ENCODE data around the gene MOB2. TPM values are rescaled to one million over a fixed set of nuclear protein-coding genes. Genes with fewer than 3 reads are reported as not detected.

MOB2 gene
- total RNA-seq, 1 experiment from 2014 or later, result 22.7 TPM

GRCh38 chr11:1455032-1455762 lies 31.4 kb downstream of the MOB2 start:
- Histone ChIP-seq H3T11ph (ENCODE audit: low read length) (no peak overlapping the region), H2AFZ (ENCODE audit: low read length) (no peak overlapping the region), H2BK20ac (ENCODE audit: low read depth, low read length, poor library complexity, severe bottlenecking) (no peak overlapping the region), H2BK120ac (ENCODE audit: low read depth, low read length, poor library complexity, severe bottlenecking) (no peak overlapping the region), H3K14ac (ENCODE audit: insufficient read depth, low read length) (no peak overlapping the region), H4K8ac (replicated peaks; ENCODE audit: insufficient read length, low read depth, low read length) (no peak overlapping the region), H3K27ac (ENCODE audit: insufficient read length, low read depth, low read length) (no peak overlapping the region), H3K4ac (ENCODE audit: low read depth, low read length) (no peak overlapping the region), H3K9me3 (ENCODE audit: control insufficient read depth, low read depth, low read length) (no peaks in the 10 kb centered on the region), H3K9ac (ENCODE audit: extremely low read depth, insufficient read length, low read length) (no peak overlapping the region), H3K23ac (ENCODE audit: insufficient read length, low read depth, low read length) (no peak overlapping the region), H2AK5ac (ENCODE audit: insufficient read length, low read length) (no peak overlapping the region), H3K18ac (ENCODE audit: insufficient read length, low read depth, low read length) (no peak overlapping the region), H2BK12ac (ENCODE audit: insufficient read length, low read depth, low read length) (no peak overlapping the region), H3K56ac (ENCODE audit: insufficient read length, low read depth, low read length) (no peak overlapping the region), H3K23me2 (ENCODE audit: insufficient read length, low read depth, low read length, poor library complexity, severe bottlenecking) (no peaks in the 10 kb centered on the region), H4K20me1 (ENCODE audit: control insufficient read depth, insufficient read depth, insufficient read length) (no peaks in the 10 kb centered on the region), H3K4me1 (ENCODE audit: insufficient read depth, low read length) (no peaks in the 10 kb centered on the region), H4K91ac (ENCODE audit: insufficient read length, low read depth, low read length) (no peak overlapping the region), H3K27me3 (ENCODE audit: insufficient read depth, low read length) (no peaks in the 10 kb centered on the region), H3K79me2 (ENCODE audit: insufficient read depth, low read length) (no peaks in the 10 kb centered on the region), H4K5ac (ENCODE audit: insufficient read length, low read depth, low read length) (no peak overlapping the region), H3K4me2 (ENCODE audit: insufficient read depth, insufficient read length, low read length) (no peak overlapping the region), H2BK5ac (ENCODE audit: insufficient read length, low read length) (no peak overlapping the region), H2BK15ac (ENCODE audit: low read depth, low read length) (no peak overlapping the region), H3K79me1 (ENCODE audit: insufficient read depth, low read depth, low read length, poor library complexity, severe bottlenecking) (no peaks in the 10 kb centered on the region)
- no peak for DNase-seq
- H3K36me3 Mint-ChIP-seq (ENCODE audit: insufficient read depth in 1 of 3, low read depth in 3 of 3), result peaks cover 0 to 8% (median 6%) of the 10 kb centered on the region in 3 experiments; a peak in 3 of 7 replicates
- no peaks in the 10 kb centered on the region for H3K27me3 Mint-ChIP-seq (ENCODE audit: low read depth)
- no peaks in the 10 kb centered on the region for H3K9me3 Mint-ChIP-seq
- no peak overlapping the region for H3K27ac Mint-ChIP-seq
- H3K4me3 Mint-ChIP-seq, result no peak overlapping the region
- H3K4me1 Mint-ChIP-seq, result peaks cover 0 to 10% of the 10 kb centered on the region in 2 experiments; a peak in 2 of 4 replicates
- WGBS (ENCODE audit: extremely low coverage, insufficient read length, low lambda C conversion rate), result no CpG with 5 or more reads among the region's 24 CpGs
- no peak for TF ChIP-seq CTCF (conservative IDR thresholded peaks at IDR 0.05)
